Uterine smooth muscle cell (primary cell): ENCODE measurements around the gene C3orf22. TPM values are rescaled to one million over a fixed set of nuclear protein-coding genes. Genes with fewer than 3 reads are reported as not detected.

Experiments
- total RNA-seq: library from RNA; depleted of rRNA; stranded (reverse); fragments of >200 nt; gene quantifications from 2 replicates; pipeline ENCODE4 v1.2.3, GENCODE V29; 2014

The C3orf22 gene, protein sequence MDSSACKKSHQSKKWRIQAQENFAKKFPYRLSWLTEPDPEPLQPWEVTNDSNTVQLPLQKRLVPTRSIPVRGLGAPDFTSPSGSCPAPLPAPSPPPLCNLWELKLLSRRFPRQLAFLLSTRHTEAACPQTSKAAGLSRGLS
- not detected in 2 replicates for total RNA-seq

DNA sequence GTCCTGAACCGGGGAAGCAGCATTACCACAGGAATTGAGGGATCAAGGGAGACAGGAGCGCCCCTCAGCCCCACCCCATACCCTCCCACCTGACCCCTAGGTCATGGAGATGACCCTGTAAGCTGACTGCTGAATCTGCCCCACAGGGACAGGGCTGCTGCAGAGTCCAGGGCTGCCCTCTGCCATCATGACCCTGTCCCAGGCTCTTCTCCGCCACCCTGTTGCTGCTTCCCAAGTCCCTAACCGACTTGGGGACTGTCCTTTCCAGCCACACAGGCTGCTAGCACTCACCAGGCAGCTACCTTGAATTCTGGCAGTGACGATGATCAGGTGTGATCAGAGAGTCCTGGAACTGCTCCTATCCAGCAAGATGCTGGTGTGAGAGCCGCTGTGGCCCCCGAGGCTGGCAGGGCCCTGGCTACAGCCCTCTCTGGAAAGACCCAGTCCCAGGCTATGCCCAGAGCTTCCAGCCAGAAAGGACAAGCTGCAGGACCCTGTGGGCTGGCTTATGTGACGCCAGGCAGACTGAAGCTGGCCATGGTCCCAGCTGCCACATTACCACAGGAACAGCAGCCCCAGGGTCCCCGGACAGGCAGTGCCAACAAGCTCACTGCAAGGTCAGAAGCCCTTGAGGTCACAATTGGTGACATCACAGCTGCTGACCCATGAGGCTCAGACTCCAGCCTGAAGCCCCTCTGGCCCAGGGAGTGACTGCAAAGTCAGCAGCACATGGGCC is at the start of gene C3orf22:
Gene C3orf22, minus strand, starts transcription at position 597 of the 736 bp plus-strand sequence. CDS start 5,542 bp downstream, outside the sequence.

DNA sequence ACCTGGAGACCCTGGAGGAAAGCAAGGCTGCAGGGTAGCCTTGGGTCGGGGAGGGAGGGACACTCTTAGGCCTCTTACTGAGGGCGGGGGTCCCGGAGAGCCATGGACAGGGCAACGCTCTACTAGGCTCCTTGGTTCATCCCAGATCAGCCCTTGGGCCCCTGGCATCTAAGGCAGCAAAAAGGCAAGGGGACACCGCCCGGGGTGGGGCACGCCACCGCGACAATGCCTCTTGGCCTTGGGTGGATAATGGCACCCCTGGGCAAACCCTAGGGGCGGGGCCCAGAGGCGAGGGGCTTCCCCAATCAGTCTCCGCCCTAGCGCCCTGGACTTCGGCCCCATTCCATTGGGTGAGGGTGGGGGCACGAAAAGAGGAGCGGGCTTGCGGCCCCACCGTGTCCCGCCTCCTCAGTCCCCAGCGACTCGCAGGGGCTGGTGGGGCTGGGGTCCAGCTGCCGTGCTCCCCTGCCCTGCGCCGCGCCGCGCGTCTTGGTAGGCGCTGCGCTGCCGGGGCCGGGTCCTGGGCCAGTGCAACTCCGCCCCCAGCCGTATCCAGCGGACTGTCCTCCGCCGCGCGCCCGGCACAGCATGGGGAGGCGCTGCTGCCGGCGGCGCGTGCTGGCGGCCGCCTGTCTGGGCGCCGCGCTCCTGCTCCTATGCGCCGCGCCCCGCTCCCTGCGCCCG is 34.8 kb downstream of the C3orf22 start, which contains the start of gene CHST13:
Gene CHST13, plus strand, starts transcription at position 411 of the 684 bp plus-strand sequence. Its CDS starts 178 bp downstream, at position 589.

DNA sequence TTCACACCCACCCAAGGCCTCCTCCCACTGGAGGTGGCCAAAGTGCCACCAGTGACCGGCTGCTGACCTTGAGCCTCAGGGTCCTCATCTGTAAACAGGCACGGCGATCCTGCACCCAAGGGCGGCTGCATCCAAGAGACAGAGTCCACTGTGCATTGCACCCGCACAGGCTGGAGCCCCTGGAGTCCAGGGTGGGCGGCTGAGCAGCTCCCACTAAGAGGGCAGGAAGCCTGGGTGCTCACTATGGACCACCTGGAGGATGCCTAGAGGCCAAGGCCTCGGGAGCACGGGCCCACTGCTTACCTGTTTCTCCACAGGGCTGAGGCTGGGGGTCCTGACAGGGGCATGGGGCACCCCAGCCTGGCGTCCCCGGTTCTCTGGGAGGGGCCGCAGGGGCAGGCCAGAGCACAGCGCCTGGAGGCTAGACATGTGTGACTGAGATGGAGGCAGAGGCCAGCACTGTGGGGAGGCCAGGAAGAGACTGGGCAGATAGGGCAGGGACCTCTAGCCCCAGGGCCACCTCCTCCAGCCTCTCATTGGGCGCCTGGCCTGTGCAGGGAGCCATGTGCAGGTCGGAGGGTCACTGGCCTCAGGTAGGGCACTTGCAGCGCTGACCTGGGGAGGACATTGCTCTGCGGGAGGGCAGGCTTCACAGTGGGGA is 41.3 kb downstream of the C3orf22 start, which contains the start of gene UROC1:
Gene UROC1, minus strand, starts transcription at position 483 of the 661 bp plus-strand sequence. Its CDS starts 54 bp downstream, at position 429.

Other genes with a start within 250 kb of the C3orf22 start
- 1.5 and 3.4 TPM in 2 replicates for gene KLF15, start 201.5 kb downstream of the C3orf22 start, total RNA-seq
- not detected in 2 replicates for gene CFAP100, start 164.0 kb downstream of the C3orf22 start, total RNA-seq
- 24.1 and 29.5 TPM in 2 replicates for gene ZXDC, start 83.0 kb downstream of the C3orf22 start, total RNA-seq
- gene UROC1, start 41.2 kb downstream of the C3orf22 start, total RNA-seq: not detected in 2 replicates
- gene CHST13, start 34.8 kb downstream of the C3orf22 start, total RNA-seq: not detected in 2 replicates
- gene TXNRD3, start 96.2 kb upstream of the C3orf22 start, total RNA-seq: 8.6 and 10.2 TPM in 2 replicates
- gene CHCHD6, start 145.3 kb upstream of the C3orf22 start, total RNA-seq: 15.1 and 18.5 TPM in 2 replicates